Ramos (cell line): ENCODE data around the gene KRTAP3-3.
"Not testable (repeated sequence)": the region's sequence is repeated elsewhere in the genome, so short reads cannot be mapped to it uniquely, and the experiment has no call there.

Source experiments
- in situ Hi-C: fragments of 300-500 bp; cut with MboI; formaldehyde crosslinking; loops from one replicate; pipeline ENCODE4 v1.14.3; 2022; ENCODE audit warnings: low sequenced_read_pairs; ENCODE audit not compliant: unreplicated experiment

The KRTAP3-3 gene

GRCh38 chr17:41008811-41009210 is 14.8 kb upstream of the KRTAP3-3 start, which contains the start of gene KRTAP3-1:
KRTAP3-1 (minus strand) TSS chr17:41009128; CDS start chr17:41009074, 54 bp downstream.
- in situ Hi-C loops, result no loop called here

GRCh38 chr17:41004397-41004796 is 10.4 kb upstream of the KRTAP3-3 start:
- in situ Hi-C loops, result no loop called here

- in situ Hi-C loops, result no loop called here
Observed at GRCh38 chr17:41003926-41004325, 10.0 kb upstream of the KRTAP3-3 start.

- in situ Hi-C loops, result no loop called here
Observed at GRCh38 chr17:41002814-41003213, 8.8 kb upstream of the KRTAP3-3 start.

- in situ Hi-C loops, result no loop called here
Observed at GRCh38 chr17:41001795-41002194, 7.8 kb upstream of the KRTAP3-3 start.

- in situ Hi-C loops, result not testable (repeated sequence)
Observed at GRCh38 chr17:40999563-40999962, 5.6 kb upstream of the KRTAP3-3 start, which contains the start of gene KRTAP3-2. KRTAP3-2 (minus strand) TSS chr17:40999906; CDS start chr17:40999853, 53 bp downstream.

- in situ Hi-C loops, result no loop called here
Observed at GRCh38 chr17:40997361-40997760, 3.4 kb upstream of the KRTAP3-3 start.

GRCh38 chr17:40996829-40997228 is 2.9 kb upstream of the KRTAP3-3 start:
- in situ Hi-C loops, result no loop called here

GRCh38 chr17:40995116-40995515 is 1.2 kb upstream of the KRTAP3-3 start:
- in situ Hi-C loops, result no loop called here

- in situ Hi-C loops, result no loop called here
Observed at GRCh38 chr17:40993084-40993483, 880 bp downstream of the KRTAP3-3 start.

GRCh38 chr17:40992666-40993065 is 1.3 kb downstream of the KRTAP3-3 start:
- in situ Hi-C loops, result no loop called here

- in situ Hi-C loops, result no loop called here
Observed at GRCh38 chr17:40986920-40987319, 7.0 kb downstream of the KRTAP3-3 start.

GRCh38 chr17:40984226-40984625 is 9.7 kb downstream of the KRTAP3-3 start, which contains the start of gene KRT40:
KRT40 (minus strand) TSS chr17:40984326; CDS start chr17:40984273, 53 bp downstream.
- in situ Hi-C loops, result no loop called here

- in situ Hi-C loops, result no loop called here
Observed at GRCh38 chr17:40981115-40981514, 12.8 kb downstream of the KRTAP3-3 start.

GRCh38 chr17:40980596-40980995 is 13.4 kb downstream of the KRTAP3-3 start:
- in situ Hi-C loops, result no loop called here

GRCh38 chr17:40980117-40980516 is 13.8 kb downstream of the KRTAP3-3 start:
- in situ Hi-C loops, result no loop called here

GRCh38 chr17:40978575-40979151 is 15.3 kb downstream of the KRTAP3-3 start:
- in situ Hi-C loops, result no loop called here

GRCh38 chr17:40975516-40975915 is 18.4 kb downstream of the KRTAP3-3 start:
- in situ Hi-C loops, result no loop called here

- in situ Hi-C loops, result no loop called here
Observed at GRCh38 chr17:40974366-40974765, 19.6 kb downstream of the KRTAP3-3 start.

GRCh38 chr17:40967582-40967981 is 26.4 kb downstream of the KRTAP3-3 start:
- in situ Hi-C loops, result no loop called here

- in situ Hi-C loops, result no loop called here
Observed at GRCh38 chr17:40966848-40967247, 27.1 kb downstream of the KRTAP3-3 start, which contains the start of gene KRT39. KRT39 (minus strand) TSS chr17:40966948; CDS start chr17:40966856, 92 bp downstream.

- in situ Hi-C loops, result no loop called here
Observed at GRCh38 chr17:40963838-40964237, 30.1 kb downstream of the KRTAP3-3 start.
